HCT116 (cell line): ENCODE results near the gene SHISA8. TPM values are rescaled to one million over a fixed set of nuclear protein-coding genes. Genes with fewer than 3 reads are reported as not detected.

ENCODE experiments used
- ATAC-seq: fragments of 200-7000 bp; cut with Tn5 transposase; 2 replicates; pipeline ENCODE4 v1.9.1; 2020; ENCODE audit warnings: mild to moderate bottlenecking, moderate library complexity
- BruUV-seq: library from RNA; stranded (reverse); fragments of 400-500 nt; replicated peaks from 2 replicates; lab custom pipeline; 2021; lab: Mats Ljungman, UMichigan
- CTCF ChIA-PET: fragments of 300-600 bp; sonication (Branson Sonifier 250); formaldehyde crosslinking; loops from one replicate; lab custom pipeline; 2021; ENCODE audit warnings: antibody characterized with exemption; lab: Charles Lee
- POLR2A ChIA-PET: fragments of 300-600, 350-600 bp; sonication (Branson Sonifier 250); formaldehyde crosslinking; loops from one replicate; lab custom pipeline; 2021; ENCODE audit warnings: antibody characterized with exemption; lab: Charles Lee
- RAD21 ChIA-PET, 2 experiments: fragments of 300-600 bp; sonication (Branson Sonifier 250); formaldehyde crosslinking; loops; one replicate each; lab custom pipeline; 2023; ENCODE audit warnings: low total read pairs in 2 of 2; ENCODE audit not compliant: uncharacterized antibody in 2 of 2, unreplicated experiment in 2 of 2, low non-redundant PET in 1 of 2; lab: Charles Lee
- DNase-seq: peaks from one replicate; pipeline ENCODE4 v3.0.0-alpha.2; 2010; ENCODE audit warnings: low read depth, low spot score
- H2AFZ ChIP-seq: fragments of 200-600 bp; shearing (Covaris generic), sonication (generic); 2 replicates; pipeline ENCODE4 v1.6.1; 2017; ENCODE audit warnings: low read depth, mixed run types, mixed read lengths, antibody characterized with exemption, low read length; ENCODE audit not compliant: poor library complexity, severe bottlenecking
- H3K27ac ChIP-seq: 2 replicates; pipeline ENCODE4 v1.5.1; 2012; ENCODE audit warnings: low read depth, low read length
- H3K27me3 ChIP-seq: fragments of 200-600 bp; sonication (generic); 2 replicates; pipeline ENCODE4 v1.6.1; 2016; ENCODE audit warnings: mixed run types, low read length, mixed read lengths; ENCODE audit not compliant: insufficient read depth
- H3K36me3 ChIP-seq, 2 experiments: fragments of 200-500 bp in 1 of 2; fragments of 200-600 bp in 1 of 2; sonication (Bioruptor generic) in 1 of 2; sonication (generic) in 1 of 2; 2 replicates each; pipeline versions ENCODE4 v1.5.1 to v1.6.1; 2014 to 2016; ENCODE audit warnings: low read length in 2 of 2, inconsistent platforms in 1 of 2, mixed read lengths in 1 of 2, mixed run types in 1 of 2; ENCODE audit not compliant: insufficient read depth in 2 of 2, control insufficient read depth in 1 of 2
- H3K4me1 ChIP-seq, 2 experiments: fragments of 200-600 bp in 1 of 2; sonication (generic) in 1 of 2; 2 replicates each; pipeline versions ENCODE4 v1.5.1 to v1.6.1; 2012 to 2017; ENCODE audit warnings: low read length in 2 of 2, inconsistent platforms in 1 of 2, mild to moderate bottlenecking in 1 of 2, mixed read lengths in 1 of 2, mixed run types in 1 of 2, moderate library complexity in 1 of 2; ENCODE audit not compliant: insufficient read depth in 2 of 2, control insufficient read depth in 1 of 2
- H3K4me2 ChIP-seq: fragments of 200-600 bp; sonication (generic); 2 replicates; pipeline ENCODE4 v1.6.1; 2017; ENCODE audit warnings: mixed run types, low read length, mixed read lengths
- H3K4me3 ChIP-seq, 2 experiments: fragments of 200-600 bp in 1 of 2; sonication (generic) in 1 of 2; replicated peaks in 1 of 2; 2 replicates each; pipeline ENCODE4 v1.5.1; 2011 to 2016; ENCODE audit warnings: low read length in 2 of 2, control low read depth in 1 of 2, low read depth in 1 of 2, mild to moderate bottlenecking in 1 of 2, mixed read lengths in 1 of 2, mixed run types in 1 of 2
- H3K79me2 ChIP-seq: fragments of 200-600 bp; sonication (generic); 2 replicates; pipeline ENCODE4 v1.6.1; 2017; ENCODE audit warnings: mild to moderate bottlenecking, mixed run types, low read length, moderate library complexity, mixed read lengths; ENCODE audit not compliant: insufficient read depth
- H3K9ac ChIP-seq: fragments of 200-600 bp; sonication (generic); 2 replicates; pipeline ENCODE4 v1.6.1; 2016; ENCODE audit warnings: low read length, mixed read lengths
- H3K9me2 ChIP-seq: fragments of 200-600 bp; sonication (generic), shearing (Covaris generic); 2 replicates; pipeline ENCODE4 v1.6.1; 2017; ENCODE audit warnings: mixed run types, mild to moderate bottlenecking, moderate library complexity; ENCODE audit not compliant: insufficient read depth
- H3K9me3 ChIP-seq, 2 experiments: fragments of 200-500 bp in 1 of 2; fragments of 200-600 bp in 1 of 2; sonication (Bioruptor generic) in 1 of 2; sonication (generic) in 1 of 2; 2 replicates each; pipeline ENCODE4 v1.6.1; 2014 to 2017; ENCODE audit warnings: low read length in 2 of 2, mixed read lengths in 2 of 2, inconsistent platforms in 1 of 2, low read depth in 1 of 2, mild to moderate bottlenecking in 1 of 2, mixed run types in 1 of 2, moderate library complexity in 1 of 2; ENCODE audit not compliant: control insufficient read depth in 1 of 2, insufficient read depth in 1 of 2
- H4K20me1 ChIP-seq: fragments of 200-600 bp; sonication (generic), shearing (Covaris generic); 2 replicates; pipeline ENCODE4 v1.6.1; 2017; ENCODE audit warnings: mixed run types, mild to moderate bottlenecking, moderate library complexity; ENCODE audit not compliant: insufficient read depth
- CBX3 ChIP-seq: IDR thresholded peaks from 2 replicates; pipeline ENCODE4 v1.6.1; 2012; ENCODE audit warnings: low read depth
- CEBPB ChIP-seq: IDR thresholded peaks from 2 replicates; pipeline ENCODE4 v1.6.1; 2012; ENCODE audit warnings: low read depth
- EGR1 ChIP-seq: IDR thresholded peaks from 2 replicates; pipeline ENCODE4 v1.6.1; 2012; ENCODE audit warnings: low read depth
- EZH2 ChIP-seq: fragments of 200-600 bp; sonication (generic); IDR thresholded peaks from 2 replicates; pipeline ENCODE4 v1.6.1; 2017; ENCODE audit warnings: antibody characterized with exemption, mixed run types
- FOSL1 ChIP-seq: IDR thresholded peaks from 2 replicates; pipeline ENCODE4 v1.6.1; 2012; ENCODE audit warnings: low read depth
- JUND ChIP-seq: IDR thresholded peaks from 2 replicates; pipeline ENCODE4 v1.6.1; 2012
- RAD21 ChIP-seq: IDR thresholded peaks from 2 replicates; pipeline ENCODE4 v1.6.1; 2012; ENCODE audit warnings: low read depth, mild to moderate bottlenecking
- SRF ChIP-seq: IDR thresholded peaks from 2 replicates; pipeline ENCODE4 v1.6.1; 2012; ENCODE audit warnings: low read depth
- YY1 ChIP-seq: IDR thresholded peaks from 2 replicates; pipeline ENCODE4 v1.6.1; 2011; ENCODE audit warnings: low read length, low read depth, moderate library complexity, mild to moderate bottlenecking; ENCODE audit not compliant: insufficient replicate concordance; ENCODE audit errors: extremely low read depth
- ZFX ChIP-seq: fragments of 450-650 bp; IDR thresholded peaks from 2 replicates; pipeline ENCODE4 v1.6.1; 2017
- ZNF274 ChIP-seq: fragments of 200-500 bp; sonication (Bioruptor generic); IDR thresholded peaks from 2 replicates; pipeline ENCODE4 v1.6.1; 2014; ENCODE audit warnings: mild to moderate bottlenecking, low read depth, low read length, inconsistent platforms
- intact Hi-C: fragments of 100-400 bp; cut with micrococcal nuclease; formaldehyde crosslinking; loops from 2 replicates; pipeline ENCODE4 v1.10.0; 2022
- total RNA-seq: library from RNA; stranded (reverse); gene quantifications from one replicate; pipeline ENCODE4 v1.2.1, GENCODE V29; 2021; ENCODE audit not compliant: unreplicated experiment
- TF ChIP-seq, protein P1 (sequence below), 3 experiments: fragments of 200-600 bp in 1 of 3; sonication (generic) in 1 of 3; IDR thresholded peaks in 2 of 3; conservative IDR thresholded peaks in 1 of 3; 2 replicates each; pipeline ENCODE4 v1.5.1; 2012 to 2017; ENCODE audit warnings: low read depth in 2 of 3, low read length in 2 of 3, antibody characterized with exemption in 1 of 3, borderline replicate concordance in 1 of 3, control low read depth in 1 of 3, mild to moderate bottlenecking in 1 of 3, mixed read lengths in 1 of 3, mixed run types in 1 of 3, moderate library complexity in 1 of 3; ENCODE audit not compliant: insufficient read depth in 1 of 3
- TF ChIP-seq, protein P2 (sequence below): IDR thresholded peaks from 2 replicates; pipeline ENCODE4 v1.6.1; 2012; ENCODE audit warnings: low read depth
- TF ChIP-seq, protein P3 (sequence below): IDR thresholded peaks from 2 replicates; pipeline ENCODE4 v1.6.1; 2012

Gene SHISA8
- total RNA-seq, 1 experiment from 2014 or later = 13.9 TPM

DNA sequence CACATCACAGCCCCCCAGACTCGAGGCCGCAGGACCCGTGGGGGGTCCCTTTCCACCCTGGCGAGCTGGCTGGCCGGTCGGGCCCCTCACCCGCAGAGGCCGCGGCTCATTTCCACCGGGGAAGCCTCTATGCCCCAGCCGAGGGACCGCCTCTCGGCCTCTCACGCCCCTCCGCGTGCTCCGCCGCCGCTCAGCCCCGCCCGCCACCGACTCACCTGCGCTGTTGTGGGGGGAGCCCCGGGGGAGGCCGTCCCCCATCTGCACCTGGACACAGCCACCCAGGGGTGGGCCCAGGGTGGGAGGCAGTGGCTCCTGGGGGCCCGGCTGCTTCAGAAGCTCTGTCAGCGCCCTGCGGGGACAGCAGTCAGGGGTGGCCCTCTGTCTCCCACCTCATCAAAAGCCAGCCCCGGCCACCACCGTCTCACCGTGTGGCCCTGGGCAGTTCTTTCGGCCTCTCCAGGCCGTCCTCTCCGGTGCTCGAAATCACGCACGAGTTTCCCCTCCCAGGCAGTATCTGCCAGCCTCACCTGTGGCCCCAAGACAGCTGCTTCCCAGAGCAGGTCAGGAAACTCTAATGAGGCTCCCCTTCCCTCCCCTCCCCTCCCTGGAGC is 3.8 kb downstream of the SHISA8 start:
- TF ChIP-seq EZH2 (no peak), RAD21 (no peak), SRF (no peak), JUND (no peak), ZFX (no peak), CBX3 (no peak), ZNF274 (no peak), EGR1 (no peak), CEBPB (no peak), YY1 (no peak), FOSL1 (no peak)
- TF ChIP-seq, protein P1, sequence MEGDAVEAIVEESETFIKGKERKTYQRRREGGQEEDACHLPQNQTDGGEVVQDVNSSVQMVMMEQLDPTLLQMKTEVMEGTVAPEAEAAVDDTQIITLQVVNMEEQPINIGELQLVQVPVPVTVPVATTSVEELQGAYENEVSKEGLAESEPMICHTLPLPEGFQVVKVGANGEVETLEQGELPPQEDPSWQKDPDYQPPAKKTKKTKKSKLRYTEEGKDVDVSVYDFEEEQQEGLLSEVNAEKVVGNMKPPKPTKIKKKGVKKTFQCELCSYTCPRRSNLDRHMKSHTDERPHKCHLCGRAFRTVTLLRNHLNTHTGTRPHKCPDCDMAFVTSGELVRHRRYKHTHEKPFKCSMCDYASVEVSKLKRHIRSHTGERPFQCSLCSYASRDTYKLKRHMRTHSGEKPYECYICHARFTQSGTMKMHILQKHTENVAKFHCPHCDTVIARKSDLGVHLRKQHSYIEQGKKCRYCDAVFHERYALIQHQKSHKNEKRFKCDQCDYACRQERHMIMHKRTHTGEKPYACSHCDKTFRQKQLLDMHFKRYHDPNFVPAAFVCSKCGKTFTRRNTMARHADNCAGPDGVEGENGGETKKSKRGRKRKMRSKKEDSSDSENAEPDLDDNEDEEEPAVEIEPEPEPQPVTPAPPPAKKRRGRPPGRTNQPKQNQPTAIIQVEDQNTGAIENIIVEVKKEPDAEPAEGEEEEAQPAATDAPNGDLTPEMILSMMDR (IDR thresholded peaks at IDR 0.05 in 2 of 3, conservative IDR thresholded peaks at IDR 0.05 in 1 of 3; ENCODE audit: borderline replicate concordance in 1 of 3, insufficient read depth in 1 of 3, low read depth in 2 of 3, low read length in 2 of 3) = no peak
- TF ChIP-seq, protein P2, sequence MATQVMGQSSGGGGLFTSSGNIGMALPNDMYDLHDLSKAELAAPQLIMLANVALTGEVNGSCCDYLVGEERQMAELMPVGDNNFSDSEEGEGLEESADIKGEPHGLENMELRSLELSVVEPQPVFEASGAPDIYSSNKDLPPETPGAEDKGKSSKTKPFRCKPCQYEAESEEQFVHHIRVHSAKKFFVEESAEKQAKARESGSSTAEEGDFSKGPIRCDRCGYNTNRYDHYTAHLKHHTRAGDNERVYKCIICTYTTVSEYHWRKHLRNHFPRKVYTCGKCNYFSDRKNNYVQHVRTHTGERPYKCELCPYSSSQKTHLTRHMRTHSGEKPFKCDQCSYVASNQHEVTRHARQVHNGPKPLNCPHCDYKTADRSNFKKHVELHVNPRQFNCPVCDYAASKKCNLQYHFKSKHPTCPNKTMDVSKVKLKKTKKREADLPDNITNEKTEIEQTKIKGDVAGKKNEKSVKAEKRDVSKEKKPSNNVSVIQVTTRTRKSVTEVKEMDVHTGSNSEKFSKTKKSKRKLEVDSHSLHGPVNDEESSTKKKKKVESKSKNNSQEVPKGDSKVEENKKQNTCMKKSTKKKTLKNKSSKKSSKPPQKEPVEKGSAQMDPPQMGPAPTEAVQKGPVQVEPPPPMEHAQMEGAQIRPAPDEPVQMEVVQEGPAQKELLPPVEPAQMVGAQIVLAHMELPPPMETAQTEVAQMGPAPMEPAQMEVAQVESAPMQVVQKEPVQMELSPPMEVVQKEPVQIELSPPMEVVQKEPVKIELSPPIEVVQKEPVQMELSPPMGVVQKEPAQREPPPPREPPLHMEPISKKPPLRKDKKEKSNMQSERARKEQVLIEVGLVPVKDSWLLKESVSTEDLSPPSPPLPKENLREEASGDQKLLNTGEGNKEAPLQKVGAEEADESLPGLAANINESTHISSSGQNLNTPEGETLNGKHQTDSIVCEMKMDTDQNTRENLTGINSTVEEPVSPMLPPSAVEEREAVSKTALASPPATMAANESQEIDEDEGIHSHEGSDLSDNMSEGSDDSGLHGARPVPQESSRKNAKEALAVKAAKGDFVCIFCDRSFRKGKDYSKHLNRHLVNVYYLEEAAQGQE = no peak
- TF ChIP-seq, protein P3, sequence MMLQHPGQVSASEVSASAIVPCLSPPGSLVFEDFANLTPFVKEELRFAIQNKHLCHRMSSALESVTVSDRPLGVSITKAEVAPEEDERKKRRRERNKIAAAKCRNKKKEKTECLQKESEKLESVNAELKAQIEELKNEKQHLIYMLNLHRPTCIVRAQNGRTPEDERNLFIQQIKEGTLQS = no peak
- ATAC-seq = no peak
- Histone ChIP-seq H4K20me1 (no peaks in the 10 kb centered on the region), H3K79me2 (no peaks in the 10 kb centered on the region), H3K4me1 (peaks cover 6 to 27% of the 10 kb centered on the region in 2 experiments), H3K9me2 (no peaks in the 10 kb centered on the region), H3K27me3 (no peaks in the 10 kb centered on the region), H3K27ac (no peak overlapping the region), H3K9me3 (no peaks in the 10 kb centered on the region), H2AFZ (no peak overlapping the region), H3K4me3 (no peak overlapping the region), H3K4me2 (no peak overlapping the region), H3K9ac (no peak overlapping the region), H3K36me3 (peaks cover 3 to 5% of the 10 kb centered on the region in 2 experiments; a peak in 2 of 4 replicates)
- CTCF ChIA-PET = interaction anchor here (1.1 kb wide), 1 partner anchor 214 kb away, joined by 3 read pairs; no protein-coding TSS in a partner anchor
- RAD21 ChIA-PET = no interaction called here
- intact Hi-C loops = no loop called here
- POLR2A ChIA-PET = no interaction called here
- no peak for DNase-seq
- BruUV-seq = no TSS peak
